Right ventricle myocardium superior (tissue), 1 donor: ENCODE data around the gene TMC1. TPM values are rescaled to one million over a fixed set of nuclear protein-coding genes. Genes with fewer than 3 reads are reported as not detected.

Source experiments
- ATAC-seq: fragments of 200-7000 bp; cut with Tn5 transposase; one replicate; pipeline ENCODE4 v1.9.1; 2020; ENCODE audit warnings: mild to moderate bottlenecking; ENCODE audit not compliant: poor library complexity
- DNase-seq: peaks from one replicate; pipeline ENCODE4 v3.0.0-alpha.2; 2020
- intact Hi-C: fragments of 100-400 bp; cut with DNase I; formaldehyde crosslinking; loops from one replicate; pipeline ENCODE4 v1.11.2; 2022
- total RNA-seq: library from RNA; stranded (reverse); fragmentation: NEBNext Ultra II Directional; extraction: Animal tissue kit (Norgen Biotek cat#: 25700); gene quantifications from one replicate; pipeline ENCODE4 v1.2.1, GENCODE V29; 2021
- donor health status: DM: no; HTN: yes; CAD: no; lungs with severe emphysema.

The TMC1 gene
- total RNA-seq, 1 donor from 2014 or later, result not detected

DNA sequence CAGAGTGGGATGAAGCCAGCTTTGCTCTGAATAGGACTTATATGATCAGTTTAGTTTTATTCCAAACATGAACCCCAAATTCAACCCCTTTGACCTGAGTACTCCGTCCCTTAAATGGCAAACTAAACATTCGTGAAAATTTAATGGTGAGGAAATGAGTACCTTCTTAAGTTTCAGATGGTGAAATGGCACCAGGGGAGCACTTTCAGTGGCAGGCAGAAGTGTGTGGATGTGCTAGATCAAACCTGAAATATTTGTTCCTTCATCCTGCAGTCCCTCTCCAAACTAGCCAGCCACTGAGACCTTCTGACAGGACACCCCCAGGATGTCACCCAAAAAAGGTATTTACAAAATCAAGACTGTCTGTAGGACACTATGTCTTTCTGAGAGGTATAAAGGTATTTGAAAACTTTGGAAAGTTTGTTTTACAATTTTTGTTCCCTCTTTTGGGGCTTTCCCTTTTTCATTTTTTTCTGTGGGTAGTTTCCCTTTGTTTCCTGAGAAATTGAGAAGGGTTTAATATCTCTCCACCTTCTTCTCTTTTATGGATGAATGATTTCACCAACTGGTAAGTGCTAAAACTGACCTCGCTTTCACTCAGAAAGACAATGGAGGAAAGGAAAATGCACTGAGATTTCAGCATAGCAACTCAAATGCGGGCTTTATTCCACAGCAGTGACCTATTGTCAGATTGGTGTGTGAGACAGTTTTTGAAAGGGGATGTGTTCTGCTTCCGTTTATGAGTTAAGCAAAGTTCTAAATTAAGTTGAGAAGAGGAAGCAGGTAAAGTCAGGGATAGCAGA lies 127.1 kb downstream of the TMC1 start:
- intact Hi-C loops, result no loop called here
- DNase-seq (no peak), ATAC-seq (no peak)

- DNase-seq (no peak), ATAC-seq (no peak)
- intact Hi-C loops, result no loop called here
Measured at GRCh38 chr9:72649127-72649442, 127.7 kb downstream of the TMC1 start.

DNA sequence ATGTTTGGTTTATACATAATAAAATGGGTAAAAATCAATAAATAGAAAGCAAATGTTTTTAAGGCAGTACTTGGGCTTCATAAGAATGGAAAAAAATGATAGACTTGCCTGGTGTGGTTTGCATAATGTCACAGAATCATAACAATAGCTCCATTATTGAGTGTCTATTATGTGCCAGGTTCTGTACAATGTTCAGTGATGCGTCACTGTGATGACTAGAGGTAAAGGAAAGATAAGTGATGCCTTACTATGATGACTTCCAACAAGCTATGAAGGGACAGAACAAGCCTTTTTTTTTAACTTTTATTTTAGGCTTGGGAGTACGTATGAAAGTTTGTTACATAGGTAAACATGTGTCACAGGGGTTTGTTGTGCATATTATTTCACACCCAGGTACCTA lies 128.8 kb downstream of the TMC1 start:
- no peak for DNase-seq
- intact Hi-C loops, result no loop called here
- no peak for ATAC-seq

- no peak for ATAC-seq
- no peak for DNase-seq
- intact Hi-C loops, result no loop called here
Measured at GRCh38 chr9:72656021-72656420, 134.6 kb downstream of the TMC1 start.

GRCh38 chr9:72657023-72657422 lies 135.6 kb downstream of the TMC1 start:
- no peak for ATAC-seq
- intact Hi-C loops, result no loop called here
- DNase-seq, result no peak

- intact Hi-C loops, result no loop called here
- DNase-seq, result no peak
- no peak for ATAC-seq
Measured at GRCh38 chr9:72658703-72659102, 137.3 kb downstream of the TMC1 start.

GRCh38 chr9:72661401-72662135 lies 140.2 kb downstream of the TMC1 start:
- intact Hi-C loops, result no loop called here
- DNase-seq, result no peak

DNA sequence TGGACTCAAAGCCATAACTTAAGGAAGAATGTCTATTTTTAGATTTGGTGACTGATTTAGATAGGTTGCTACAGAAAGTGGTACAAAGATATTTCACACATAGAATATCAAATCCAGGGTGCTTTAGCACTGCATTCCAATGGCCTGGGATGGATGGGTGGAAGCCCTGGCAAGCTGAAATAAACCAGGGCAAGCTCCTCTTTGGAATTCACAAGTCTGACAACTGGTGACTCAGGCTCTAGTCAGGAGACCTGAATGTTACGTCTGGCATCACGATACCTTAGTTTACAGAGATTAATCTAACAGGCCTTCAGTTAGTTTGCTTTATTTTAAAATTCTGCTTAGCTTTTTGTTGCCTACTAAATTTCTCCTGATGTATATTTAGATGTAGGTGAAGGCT lies 144.0 kb downstream of the TMC1 start:
- DNase-seq (no peak), ATAC-seq (no peak)
- intact Hi-C loops, result no loop called here

More at GRCh38 chr9:72661401-72662135, 140.2 kb downstream of the TMC1 start:
- ATAC-seq, result no peak

DNA sequence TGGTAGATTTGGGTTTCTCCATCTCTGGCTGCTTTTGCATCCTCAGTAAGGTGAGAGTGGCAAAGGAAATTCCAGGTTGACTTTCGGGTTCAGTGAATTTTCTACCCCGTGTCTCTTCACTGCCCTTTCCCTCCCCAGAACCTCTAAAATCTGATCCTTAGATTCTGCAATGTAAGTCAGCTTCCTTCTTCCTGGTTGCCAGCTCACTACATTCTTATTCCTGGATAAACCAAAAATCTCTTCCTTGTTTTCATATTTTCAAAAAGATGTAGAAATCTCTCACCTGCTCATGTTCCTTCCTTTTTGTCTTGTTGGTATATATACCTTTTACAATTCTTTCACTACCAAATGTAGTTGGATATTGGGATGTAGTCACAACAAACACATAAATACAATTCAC lies 145.8 kb downstream of the TMC1 start:
- intact Hi-C loops, result no loop called here

DNA sequence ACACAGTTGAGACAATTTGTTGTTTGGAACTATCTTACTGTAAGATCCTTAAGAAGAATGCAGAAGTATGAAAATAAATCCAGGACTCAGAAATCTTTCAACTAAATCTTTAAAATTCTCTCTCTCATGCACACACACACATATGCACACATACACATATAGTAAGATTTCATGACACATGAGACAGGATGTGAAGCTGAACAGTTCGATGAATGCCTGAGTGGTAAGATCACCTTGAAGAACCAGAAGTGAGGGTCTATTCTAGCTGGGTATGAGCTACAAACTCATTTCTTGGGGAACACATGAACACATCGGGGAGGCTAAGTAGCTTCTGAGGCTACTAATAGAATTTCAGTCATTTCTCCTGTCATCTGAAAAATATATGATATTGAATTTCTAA lies 153.6 kb downstream of the TMC1 start:
- intact Hi-C loops, result no loop called here
- ATAC-seq (no peak), DNase-seq (no peak)

More for the DNA sequence above, 145.8 kb downstream of the TMC1 start:
- no peak for DNase-seq
- ATAC-seq, result no peak

GRCh38 chr9:72675586-72675985 lies 154.2 kb downstream of the TMC1 start:
- intact Hi-C loops, result no loop called here
- ATAC-seq (no peak), DNase-seq (no peak)

- intact Hi-C loops, result no loop called here
- DNase-seq (no peak), ATAC-seq (no peak)
Measured at GRCh38 chr9:72680593-72681282, 159.3 kb downstream of the TMC1 start.

- intact Hi-C loops, result no loop called here
- ATAC-seq (no peak), DNase-seq (no peak)
Measured at GRCh38 chr9:72681283-72681630, 159.8 kb downstream of the TMC1 start.

GRCh38 chr9:72684615-72685014 lies 163.2 kb downstream of the TMC1 start:
- DNase-seq, result no peak
- intact Hi-C loops, result no loop called here
- no peak for ATAC-seq

DNA sequence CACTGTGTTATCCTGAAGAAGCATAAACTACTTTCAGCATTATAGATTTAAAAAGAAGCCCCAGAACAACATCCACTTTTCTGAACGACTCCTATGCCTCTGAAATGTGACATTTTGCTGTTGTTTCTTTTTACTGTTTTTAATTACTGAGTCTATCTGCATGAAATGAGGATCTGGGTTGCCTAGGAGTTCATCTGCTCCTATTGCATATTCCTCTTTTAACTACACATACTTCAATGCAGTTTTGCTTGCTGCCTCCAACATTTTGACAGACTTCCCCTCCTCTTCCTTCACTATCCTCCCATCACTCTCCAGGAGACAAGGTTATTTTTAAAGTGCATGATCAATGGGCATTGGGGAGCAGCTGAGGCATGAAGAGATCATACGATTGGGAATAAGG lies 164.5 kb downstream of the TMC1 start:
- intact Hi-C loops, result no loop called here
- ATAC-seq, result no peak
- no peak for DNase-seq

- intact Hi-C loops, result no loop called here
- DNase-seq, result no peak
- ATAC-seq, result no peak
Measured at GRCh38 chr9:72687331-72687730, 165.9 kb downstream of the TMC1 start.

GRCh38 chr9:72691671-72692070 lies 170.3 kb downstream of the TMC1 start:
- ATAC-seq (no peak), DNase-seq (no peak)
- intact Hi-C loops, result no loop called here

DNA sequence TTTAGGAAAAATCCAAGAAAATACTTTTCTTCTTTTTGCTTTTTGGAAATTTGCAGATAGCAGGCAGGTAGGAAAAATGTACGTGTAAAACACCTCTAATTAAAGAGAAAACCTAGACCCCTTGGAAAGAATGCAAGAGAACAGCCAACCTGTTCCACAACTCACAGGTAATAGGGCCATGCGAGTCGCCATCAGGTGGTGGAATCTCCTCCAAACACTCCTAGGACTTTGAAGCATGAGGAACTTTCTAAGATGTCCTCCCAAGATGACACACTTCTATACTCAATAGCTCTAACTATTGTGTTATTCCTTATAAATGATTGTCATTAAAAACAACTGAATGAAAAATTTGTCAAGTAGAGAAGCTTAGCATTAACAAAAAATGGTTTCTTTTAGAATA lies 174.0 kb downstream of the TMC1 start:
- DNase-seq, result no peak
- intact Hi-C loops, result no loop called here
- ATAC-seq, result no peak

GRCh38 chr9:72696511-72696910 lies 175.1 kb downstream of the TMC1 start:
- ATAC-seq (no peak), DNase-seq (no peak)
- intact Hi-C loops, result no loop called here

DNA sequence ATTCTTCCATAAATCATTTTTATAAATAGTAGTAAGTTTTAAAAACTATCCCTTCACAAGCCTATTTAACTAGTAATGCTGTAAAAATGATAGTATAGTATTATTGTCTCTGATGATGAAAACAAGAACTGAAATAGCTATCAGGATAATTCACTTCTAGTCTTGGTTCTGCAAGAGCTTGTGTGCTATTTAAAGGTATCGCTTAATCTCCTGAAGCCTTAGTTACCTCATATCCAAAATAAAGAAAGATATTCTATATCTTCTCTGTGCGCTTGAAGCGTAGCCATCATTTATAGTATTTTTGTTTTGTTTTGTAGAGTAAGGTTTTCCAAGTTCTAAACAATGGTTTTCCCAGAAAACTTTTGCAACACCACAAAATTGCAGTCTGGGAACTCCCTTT lies 180.1 kb downstream of the TMC1 start:
- ATAC-seq (no peak), DNase-seq (no peak)
- intact Hi-C loops, result no loop called here
